Fibroblast of the aortic adventitia (primary cell): ENCODE data around the gene WDR1. TPM values are rescaled to one million over a fixed set of nuclear protein-coding genes. Genes with fewer than 3 reads are reported as not detected.

ENCODE experiments used
- DNase-seq: peaks from one replicate; pipeline ENCODE4 v3.0.0-alpha.2; 2010; ENCODE audit warnings: low read depth
- H3K4me3 ChIP-seq: 2 replicates; pipeline ENCODE4 v1.5.1; 2011; ENCODE audit warnings: low read depth, mild to moderate bottlenecking, control low read depth, low read length, moderate library complexity
- total RNA-seq: library from RNA; depleted of rRNA; stranded (reverse); fragments of >200 nt; gene quantifications from 2 replicates; pipeline ENCODE4 v1.2.3, GENCODE V29; 2012; ENCODE audit warnings: low replicate concordance
- TF ChIP-seq, protein P1 (sequence below): IDR thresholded peaks from 2 replicates; pipeline ENCODE4 v1.5.1; 2011; ENCODE audit warnings: mild to moderate bottlenecking, low read length, control low read depth, inconsistent platforms; ENCODE audit not compliant: insufficient read depth

WDR1 gene
- total RNA-seq, 1 donor, result 228 TPM

DNA sequence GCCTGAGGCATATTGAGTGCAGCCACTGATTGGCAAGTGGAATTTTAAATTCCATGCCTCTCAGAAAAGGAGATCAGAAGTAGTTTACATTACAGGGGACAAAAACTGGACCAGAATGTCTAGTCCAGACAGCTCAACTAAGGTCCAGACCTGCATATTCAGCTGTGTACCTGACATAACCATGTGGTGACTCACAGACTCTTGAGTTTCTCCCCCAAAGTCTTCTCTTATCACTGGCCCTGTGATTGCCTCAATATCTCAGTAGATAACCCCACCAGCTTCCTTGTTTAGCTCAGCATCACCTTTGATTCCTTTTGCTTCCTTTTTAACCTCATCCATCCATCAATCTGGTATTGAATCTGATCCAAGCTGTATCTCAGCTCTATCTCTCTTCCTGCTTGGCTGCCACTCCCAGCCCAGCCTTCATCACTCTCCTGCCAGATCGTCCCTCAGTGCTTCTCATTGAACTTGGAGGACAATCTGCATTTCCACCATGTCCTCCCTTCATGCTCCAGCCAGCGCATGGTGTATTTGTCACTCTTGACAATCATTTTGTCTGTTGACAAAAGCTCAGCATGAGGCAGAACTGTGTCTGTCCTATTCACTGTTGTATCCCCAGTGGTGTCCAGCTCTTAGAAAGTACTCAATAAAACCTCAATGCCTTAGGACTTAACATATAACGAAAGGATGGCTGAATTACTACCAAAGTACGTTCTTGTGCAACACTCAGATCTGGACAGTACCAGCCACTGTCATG, 67.5 kb downstream of the WDR1 start:
- H3K4me3 ChIP-seq, result no peak overlapping the region
- TF ChIP-seq, protein P1, sequence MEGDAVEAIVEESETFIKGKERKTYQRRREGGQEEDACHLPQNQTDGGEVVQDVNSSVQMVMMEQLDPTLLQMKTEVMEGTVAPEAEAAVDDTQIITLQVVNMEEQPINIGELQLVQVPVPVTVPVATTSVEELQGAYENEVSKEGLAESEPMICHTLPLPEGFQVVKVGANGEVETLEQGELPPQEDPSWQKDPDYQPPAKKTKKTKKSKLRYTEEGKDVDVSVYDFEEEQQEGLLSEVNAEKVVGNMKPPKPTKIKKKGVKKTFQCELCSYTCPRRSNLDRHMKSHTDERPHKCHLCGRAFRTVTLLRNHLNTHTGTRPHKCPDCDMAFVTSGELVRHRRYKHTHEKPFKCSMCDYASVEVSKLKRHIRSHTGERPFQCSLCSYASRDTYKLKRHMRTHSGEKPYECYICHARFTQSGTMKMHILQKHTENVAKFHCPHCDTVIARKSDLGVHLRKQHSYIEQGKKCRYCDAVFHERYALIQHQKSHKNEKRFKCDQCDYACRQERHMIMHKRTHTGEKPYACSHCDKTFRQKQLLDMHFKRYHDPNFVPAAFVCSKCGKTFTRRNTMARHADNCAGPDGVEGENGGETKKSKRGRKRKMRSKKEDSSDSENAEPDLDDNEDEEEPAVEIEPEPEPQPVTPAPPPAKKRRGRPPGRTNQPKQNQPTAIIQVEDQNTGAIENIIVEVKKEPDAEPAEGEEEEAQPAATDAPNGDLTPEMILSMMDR, result no peak
- no peak for DNase-seq

DNA sequence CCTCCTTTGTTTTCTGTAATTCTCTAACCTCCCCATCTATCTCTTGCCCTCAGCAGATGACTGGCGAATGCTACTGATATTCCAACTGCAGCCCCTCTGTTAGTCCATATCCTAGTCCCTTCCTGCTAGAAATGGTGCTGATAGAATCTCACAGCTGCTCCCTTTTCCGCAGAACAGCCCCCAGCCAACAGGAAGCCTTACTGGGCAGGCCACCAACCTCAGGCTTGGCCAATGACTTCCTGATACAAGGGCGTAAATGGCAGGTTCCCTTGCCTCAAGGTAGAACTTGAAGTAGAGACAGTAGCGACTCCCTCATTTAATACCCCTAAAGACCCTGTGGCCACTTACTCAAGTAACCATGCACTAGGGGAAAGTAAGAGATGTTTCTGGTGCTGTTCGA, 68.6 kb downstream of the WDR1 start:
- TF ChIP-seq, protein P1, result no peak

DNA sequence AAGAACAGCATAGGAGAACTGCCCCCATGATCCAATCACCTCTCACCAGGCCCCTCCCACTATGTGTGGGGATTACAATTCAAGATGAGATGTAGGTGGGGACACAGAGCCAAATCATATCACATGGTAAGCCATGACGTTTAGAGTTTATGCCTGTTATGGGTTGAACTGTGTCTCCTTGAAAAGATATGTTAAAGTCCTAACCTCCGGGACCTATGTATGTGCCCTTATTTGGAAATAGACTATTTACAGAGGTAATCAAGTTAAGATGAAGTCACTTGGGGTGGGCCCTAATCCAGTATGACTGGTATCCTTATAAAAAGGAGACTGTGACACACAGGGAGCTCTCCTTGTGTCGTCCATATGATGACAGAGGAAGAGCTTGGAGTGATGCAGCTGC, 70.1 kb downstream of the WDR1 start:
- DNase-seq, result no peak
- TF ChIP-seq, protein P1, result no peak
- no peak overlapping the region for H3K4me3 ChIP-seq

More for the DNA sequence above, 68.6 kb downstream of the WDR1 start:
- DNase-seq, result no peak
- H3K4me3 ChIP-seq, result no peak overlapping the region

DNA sequence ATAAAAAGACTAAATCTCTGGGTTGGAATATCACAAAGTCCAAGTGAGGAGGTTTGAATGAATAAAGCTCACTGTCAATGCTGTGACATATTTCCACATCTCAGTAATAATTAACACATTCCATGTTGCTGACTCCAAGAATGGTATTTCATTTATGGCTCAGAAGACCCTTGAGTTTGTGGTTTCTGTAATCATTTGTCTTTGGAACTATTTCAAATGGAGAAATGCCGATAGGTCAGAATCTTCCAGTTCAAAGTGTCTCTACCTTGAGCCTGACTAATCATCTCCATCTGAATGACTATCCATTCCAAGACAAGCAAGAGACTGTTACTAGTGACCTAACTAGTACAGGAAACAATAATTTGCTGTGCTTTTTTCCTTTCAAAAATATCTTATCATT, 71.1 kb downstream of the WDR1 start:
- TF ChIP-seq, protein P1, result no peak

DNA sequence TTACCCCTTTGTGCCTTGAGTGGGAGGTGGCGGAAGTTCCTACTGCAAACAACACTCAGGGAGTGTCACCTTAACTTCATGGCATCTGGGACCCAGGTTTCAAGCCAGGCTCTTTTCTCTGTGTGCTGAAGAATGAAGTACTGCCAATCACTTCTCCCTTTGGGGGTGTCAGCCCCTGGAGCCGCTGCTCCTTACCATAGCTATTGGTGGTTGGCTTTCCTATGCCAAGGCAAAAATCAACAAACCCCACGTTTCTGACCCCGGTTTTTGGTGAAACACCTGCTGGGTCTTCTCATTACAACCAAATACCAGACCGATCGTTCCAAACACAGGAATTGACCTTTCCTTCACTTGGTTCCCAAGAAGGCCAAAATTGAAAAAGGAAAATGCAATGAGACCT, 75.6 kb downstream of the WDR1 start:
- no peak overlapping the region for H3K4me3 ChIP-seq
- TF ChIP-seq, protein P1, result no peak
- DNase-seq, result no peak

More for the DNA sequence above, 71.1 kb downstream of the WDR1 start:
- no peak for DNase-seq
- no peak overlapping the region for H3K4me3 ChIP-seq

DNA sequence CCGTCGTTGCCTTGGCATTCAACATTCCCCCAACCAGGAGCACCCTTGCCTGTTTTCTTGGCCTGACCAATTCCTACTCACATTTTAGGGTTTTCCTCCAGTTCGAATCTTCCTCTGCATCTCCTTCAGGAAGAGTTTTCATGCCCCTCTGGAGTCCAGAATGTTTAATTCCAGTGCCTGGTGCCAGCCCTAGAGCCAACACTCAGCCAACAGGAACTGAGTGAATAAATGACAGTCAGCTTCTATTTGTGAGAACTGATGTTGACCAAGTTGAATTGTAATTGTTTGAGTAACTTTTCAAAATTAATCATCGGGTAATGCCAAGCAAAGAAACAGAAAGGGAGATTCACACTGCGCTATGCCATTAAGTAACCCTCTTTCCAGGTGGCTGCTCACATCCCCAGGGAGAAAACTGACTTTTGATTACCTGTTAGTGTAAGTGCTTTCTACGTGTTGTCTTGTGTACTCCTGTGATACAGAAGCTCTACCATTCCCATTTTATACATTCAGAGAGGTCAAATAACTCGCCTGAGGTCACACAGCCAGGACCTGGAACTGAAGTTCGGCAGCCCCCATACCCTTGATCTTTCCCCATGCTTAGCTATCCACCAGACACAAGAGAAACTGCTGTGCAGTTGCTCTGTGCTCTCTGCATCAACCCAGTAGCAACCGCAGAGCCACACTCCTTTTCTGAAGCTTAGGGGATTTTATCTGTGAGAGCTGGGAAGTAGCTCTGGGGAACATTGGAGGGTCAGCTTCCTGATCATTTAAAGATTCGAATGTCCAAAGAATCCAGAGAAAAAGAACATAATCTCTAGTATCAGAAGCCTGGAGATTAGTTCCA, 76.3 kb downstream of the WDR1 start:
- TF ChIP-seq, protein P1, result no peak
- H3K4me3 ChIP-seq, result no peak overlapping the region
- no peak for DNase-seq
